Smooth muscle cell (in vitro differentiated cells): Measurements from ENCODE around the gene TMEM126B. TPM values are rescaled to one million over a fixed set of nuclear protein-coding genes. Genes with fewer than 3 reads are reported as not detected.

Experiments
- DNase-seq: peaks from one replicate; lab custom pipeline; 2025; ENCODE audit not compliant: unreplicated experiment; lab: John Stamatoyannopoulos, UW
- H2AFZ ChIP-seq: fragments of 200-600 bp; sonication (generic); 2 replicates; pipeline ENCODE4 v1.6.0; 2016; ENCODE audit warnings: antibody characterized with exemption, low read depth, mild to moderate bottlenecking
- H3F3A ChIP-seq: fragments of 200-600 bp; sonication (generic); 2 replicates; pipeline ENCODE4 v1.6.0; 2017; ENCODE audit warnings: antibody characterized with exemption, low read depth
- H3K27ac ChIP-seq: fragments of 200-600 bp; sonication (generic); 2 replicates; pipeline ENCODE4 v1.5.1; 2016; ENCODE audit warnings: low read depth, mild to moderate bottlenecking
- H3K27me3 ChIP-seq: fragments of 200-600 bp; sonication (generic); 2 replicates; pipeline ENCODE4 v1.6.1; 2016; ENCODE audit warnings: low read depth, mild to moderate bottlenecking
- H3K36me3 ChIP-seq: fragments of 200-600 bp; sonication (generic); 2 replicates; pipeline ENCODE4 v1.5.1; 2016; ENCODE audit warnings: low read depth
- H3K4me1 ChIP-seq: fragments of 200-600 bp; sonication (generic); 2 replicates; pipeline ENCODE4 v1.5.1; 2016; ENCODE audit warnings: low read depth
- H3K4me2 ChIP-seq: fragments of 200-600 bp; sonication (generic); 2 replicates; pipeline ENCODE4 v1.6.0; 2016; ENCODE audit warnings: mild to moderate bottlenecking
- H3K4me3 ChIP-seq: fragments of 200-600 bp; sonication (generic); 2 replicates; pipeline ENCODE4 v1.5.1; 2016; ENCODE audit warnings: mild to moderate bottlenecking
- H3K79me2 ChIP-seq: fragments of 200-600 bp; sonication (generic); 2 replicates; pipeline ENCODE4 v1.6.0; 2016; ENCODE audit warnings: low read depth, mild to moderate bottlenecking
- H3K9ac ChIP-seq: fragments of 200-600 bp; sonication (generic); 2 replicates; pipeline ENCODE4 v1.6.0; 2016; ENCODE audit warnings: low read depth
- H3K9me3 ChIP-seq: fragments of 200-600 bp; sonication (generic); replicated peaks from 2 replicates; pipeline ENCODE4 v1.5.1; 2016; ENCODE audit warnings: low read depth
- H4K20me1 ChIP-seq: fragments of 200-600 bp; sonication (generic); 2 replicates; pipeline ENCODE4 v1.6.0; 2016; ENCODE audit warnings: low read depth
- CTCF ChIP-seq: fragments of 200-600 bp; sonication (generic); IDR thresholded peaks from 2 replicates; pipeline ENCODE4 v1.5.1; 2017; ENCODE audit warnings: borderline replicate concordance, mild to moderate bottlenecking, antibody characterized with exemption; ENCODE audit not compliant: insufficient read depth, poor library complexity, severe bottlenecking
- WGBS: methylation state at CpG from one replicate; pipeline ENCODE4 v1.1.7; 2016; ENCODE audit warnings: low lambda C conversion rate; 5-methylcytosine and 5-hydroxymethylcytosine counted together
- polyA plus RNA-seq: library from polyadenylated mRNA; unstranded; fragments of >200 nt; fragmentation: Nextera tagmentation; extraction: Ambion mirVana; gene quantifications from 2 replicates; pipeline ENCODE4 v1.2.1, GENCODE V29; 2016
- total RNA-seq: library from RNA; depleted of rRNA; stranded (reverse); fragments of >200 nt; gene quantifications from 2 replicates; pipeline ENCODE4 v1.2.3, GENCODE V29; 2014

Gene TMEM126B
- total and polyA plus RNA-seq, 2 experiments from 2014 or later, result 49.7 to 76.8 TPM

GRCh38 chr11:85672105-85672902 is 43.9 kb downstream of the TMEM126B start:
- H3K4me3 ChIP-seq, result no peak overlapping the region
- no peak for DNase-seq
- H4K20me1 ChIP-seq, result no peaks in the 10 kb centered on the region
- H3K4me1 ChIP-seq, result no peaks in the 10 kb centered on the region
- H3K79me2 ChIP-seq, result no peaks in the 10 kb centered on the region
- H3F3A ChIP-seq, result no peaks in the 10 kb centered on the region
- no peaks in the 10 kb centered on the region for H3K27me3 ChIP-seq
- H3K36me3 ChIP-seq, result no peaks in the 10 kb centered on the region
- no peak overlapping the region for H2AFZ ChIP-seq
- H3K4me2 ChIP-seq, result no peak overlapping the region
- no peaks in the 10 kb centered on the region for H3K9me3 ChIP-seq
- WGBS, result 82% methylated on average over 8 of the region's 8 CpGs
- TF ChIP-seq CTCF, result no peak
- H3K9ac ChIP-seq, result no peak overlapping the region
- H3K27ac ChIP-seq, result no peak overlapping the region

GRCh38 chr11:85673393-85673792 is 45.0 kb downstream of the TMEM126B start:
- WGBS, result 94% methylated on average over 3 of the region's 3 CpGs
- Histone ChIP-seq H3K9me3 (no peaks in the 10 kb centered on the region), H3K79me2 (no peaks in the 10 kb centered on the region), H2AFZ (no peak overlapping the region), H3K4me2 (no peak overlapping the region), H3K4me1 (no peaks in the 10 kb centered on the region), H3K27ac (no peak overlapping the region), H3K27me3 (no peaks in the 10 kb centered on the region), H3F3A (no peaks in the 10 kb centered on the region), H3K9ac (no peak overlapping the region), H4K20me1 (no peaks in the 10 kb centered on the region), H3K4me3 (no peak overlapping the region), H3K36me3 (no peaks in the 10 kb centered on the region)
- DNase-seq, result no peak
- TF ChIP-seq CTCF, result no peak

GRCh38 chr11:85679576-85679975 is 51.2 kb downstream of the TMEM126B start:
- Histone ChIP-seq H3K9ac (no peak overlapping the region), H3F3A (no peaks in the 10 kb centered on the region), H3K36me3 (no peaks in the 10 kb centered on the region), H4K20me1 (no peaks in the 10 kb centered on the region), H3K4me2 (no peak overlapping the region), H3K4me3 (no peak overlapping the region), H3K79me2 (no peaks in the 10 kb centered on the region), H2AFZ (no peak overlapping the region), H3K9me3 (no peaks in the 10 kb centered on the region), H3K4me1 (peaks cover 10% of the 10 kb centered on the region), H3K27me3 (no peaks in the 10 kb centered on the region), H3K27ac (no peak overlapping the region)
- DNase-seq, result no peak
- 69% methylated on average over 4 of the region's 4 CpGs for WGBS
- no peak for TF ChIP-seq CTCF

GRCh38 chr11:85680897-85681296 is 52.5 kb downstream of the TMEM126B start:
- Histone ChIP-seq H3K9me3 (no peaks in the 10 kb centered on the region), H3K9ac (no peak overlapping the region), H3K27ac (no peak overlapping the region), H3K27me3 (no peaks in the 10 kb centered on the region), H3F3A (no peaks in the 10 kb centered on the region), H3K79me2 (no peaks in the 10 kb centered on the region), H3K4me2 (no peak overlapping the region), H3K36me3 (no peaks in the 10 kb centered on the region), H2AFZ (no peak overlapping the region), H3K4me3 (no peak overlapping the region), H4K20me1 (no peaks in the 10 kb centered on the region), H3K4me1 (peaks cover 10% of the 10 kb centered on the region)
- no peak for TF ChIP-seq CTCF
- DNase-seq, result no peak
- 82% methylated on average over 1 of the region's 1 CpG for WGBS
